CD4-positive, alpha-beta T cell treated with Interleukin-15 for 1 hour (primary cell): ENCODE results near the gene ODAPH.
"Not testable (repeated sequence)": the region's sequence is repeated elsewhere in the genome, so short reads cannot be mapped to it uniquely, and the experiment has no call there.

ENCODE experiments used
- DNase-seq: peaks from one replicate; pipeline ENCODE4 v3.0.0-alpha.2; 2020

Gene ODAPH, protein sequence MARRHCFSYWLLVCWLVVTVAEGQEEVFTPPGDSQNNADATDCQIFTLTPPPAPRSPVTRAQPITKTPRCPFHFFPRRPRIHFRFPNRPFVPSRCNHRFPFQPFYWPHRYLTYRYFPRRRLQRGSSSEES

GRCh38 chr4:75555294-75556164, at the start of gene ODAPH:
TSS of gene ODAPH (plus strand) at chr4:75556066. CDS start at chr4:75556083, 17 bp downstream.
- no peak for DNase-seq

- DNase-seq, result not testable (repeated sequence)
Observed at GRCh38 chr4:75509592-75509991, 46.3 kb upstream of the ODAPH start.

DNA sequence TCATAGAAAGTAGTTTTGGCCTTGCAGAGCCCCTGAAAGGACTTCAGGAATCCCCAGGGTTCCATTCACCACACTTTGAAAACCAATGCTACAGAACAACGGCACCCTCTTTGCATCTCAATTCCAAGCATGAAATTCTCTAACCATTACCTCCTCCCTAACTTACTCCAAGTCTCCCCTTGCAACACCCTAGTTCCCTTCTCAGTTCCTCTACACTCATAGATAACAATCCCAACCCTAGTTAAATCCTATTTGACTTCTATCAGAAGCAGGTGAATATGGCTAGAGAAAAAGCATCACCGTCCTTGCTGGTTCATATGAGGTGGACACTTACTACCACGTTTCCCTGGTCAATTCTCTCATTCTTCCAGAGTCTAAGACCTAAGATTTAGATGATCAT, 44.0 kb upstream of the ODAPH start:
- no peak for DNase-seq

DNA sequence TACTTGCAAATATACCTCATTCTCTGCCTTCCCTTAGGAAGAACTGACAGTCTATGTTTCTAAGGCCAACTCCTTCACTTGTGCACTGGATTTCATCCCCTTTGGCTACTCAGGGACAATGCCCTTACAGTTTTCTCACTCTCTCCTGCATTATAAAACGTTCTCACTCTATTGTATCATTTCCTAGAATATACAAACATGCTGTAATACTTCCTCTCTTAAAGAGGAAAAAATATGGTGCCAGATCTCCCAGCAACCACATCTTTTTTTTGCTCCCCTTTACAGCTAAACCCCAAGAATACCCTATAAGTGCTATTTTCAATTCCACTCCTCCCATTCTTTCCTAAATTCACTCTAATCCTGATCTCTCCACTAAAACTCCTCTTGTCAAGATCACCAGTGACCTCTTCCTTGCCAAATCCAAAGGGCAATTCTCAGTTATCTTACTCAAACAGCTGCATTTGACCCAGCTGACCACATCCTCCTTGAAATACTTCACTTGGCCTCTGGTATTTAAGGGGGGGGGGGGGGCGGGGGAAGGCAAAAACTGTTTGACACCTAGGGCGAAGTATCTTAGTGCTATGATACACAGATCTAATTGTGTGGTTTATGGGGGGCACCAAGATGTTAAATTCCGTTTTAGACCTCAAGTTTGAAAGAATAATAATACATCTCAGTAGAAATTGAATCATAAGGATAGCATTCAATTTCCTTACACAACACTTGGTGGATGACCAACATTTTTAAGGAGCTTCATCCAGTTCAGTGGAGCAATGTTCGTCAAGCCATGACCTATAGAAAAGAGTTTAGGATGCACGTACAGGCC, 43.3 kb upstream of the ODAPH start:
- no peak for DNase-seq

- DNase-seq, result no peak
Observed at GRCh38 chr4:75513526-75514130, 42.2 kb upstream of the ODAPH start.

DNA sequence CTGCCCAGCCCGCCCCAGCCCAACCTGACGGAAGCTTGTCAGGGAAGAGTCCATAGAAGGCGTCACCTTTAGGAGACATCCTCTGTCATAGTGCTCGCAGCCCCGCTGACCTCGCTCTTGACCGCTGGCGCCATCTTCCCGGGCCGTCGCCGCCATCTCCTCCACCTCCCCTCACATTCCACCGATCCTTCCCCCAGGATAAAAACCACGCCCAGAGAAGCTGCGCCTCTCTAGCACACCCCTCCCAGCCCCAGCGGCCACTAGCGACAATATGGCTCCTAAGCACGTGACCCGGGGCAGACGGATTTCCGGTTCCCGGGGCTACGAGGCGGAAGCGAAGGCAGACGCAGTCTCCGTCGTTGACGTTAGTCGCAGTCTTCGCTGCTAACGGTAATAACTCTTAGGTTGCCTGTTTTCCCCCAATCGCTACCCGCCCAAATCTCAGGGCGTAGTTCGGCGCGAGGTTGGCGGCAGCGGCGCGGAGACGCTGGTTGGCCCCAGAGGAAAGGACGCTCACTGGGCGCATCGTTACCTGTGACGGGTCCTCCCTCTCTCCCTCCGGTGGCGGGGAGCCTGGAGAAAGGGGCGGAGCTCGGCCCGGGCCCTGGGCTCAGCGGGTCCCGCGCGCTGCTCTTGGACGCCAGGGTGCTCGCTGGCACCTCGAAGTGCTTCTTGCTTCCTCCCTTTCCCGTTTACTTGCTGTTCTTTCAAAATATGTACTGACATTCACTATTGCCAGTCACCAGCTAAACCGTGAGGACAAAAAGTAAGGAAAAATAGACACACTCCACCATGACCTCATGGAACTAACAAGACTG, 41.5 kb upstream of the ODAPH start, which contains the start of the genes RCHY1 and THAP6:
TSS of gene RCHY1 (minus strand) at position 273 of the 818 bp plus-strand sequence. CDS start at position 156, 117 bp downstream.
TSS of gene THAP6 (plus strand) at position 343 of the 818 bp plus-strand sequence. CDS start 980 bp downstream, outside the sequence.
- DNase-seq, result peak; percentile 90

GRCh38 chr4:75514949-75515612, 40.8 kb upstream of the ODAPH start:
- no peak for DNase-seq

- no peak for DNase-seq
Observed at GRCh38 chr4:75516144-75516543, 39.7 kb upstream of the ODAPH start.

DNA sequence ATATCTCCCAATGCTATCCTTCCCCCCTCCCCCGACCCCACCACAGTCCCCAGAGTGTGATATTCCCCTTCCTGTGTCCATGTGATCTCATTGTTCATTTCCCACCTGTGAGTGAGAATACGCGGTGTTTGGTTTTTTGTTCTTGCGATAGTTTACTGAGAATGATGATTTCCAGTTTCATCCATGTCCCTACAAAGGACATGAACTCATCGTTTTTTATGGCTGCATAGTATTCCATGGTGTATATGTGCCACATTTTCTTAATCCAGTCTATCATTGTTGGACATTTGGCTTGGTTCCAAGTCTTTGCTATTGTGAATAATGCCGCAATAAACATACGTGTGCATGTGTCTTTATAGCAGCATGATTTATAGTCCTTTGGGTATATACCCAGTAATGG, 36.4 kb upstream of the ODAPH start:
- DNase-seq, result not testable (repeated sequence)

- no peak for DNase-seq
Observed at GRCh38 chr4:75525086-75525485, 30.8 kb upstream of the ODAPH start.

DNA sequence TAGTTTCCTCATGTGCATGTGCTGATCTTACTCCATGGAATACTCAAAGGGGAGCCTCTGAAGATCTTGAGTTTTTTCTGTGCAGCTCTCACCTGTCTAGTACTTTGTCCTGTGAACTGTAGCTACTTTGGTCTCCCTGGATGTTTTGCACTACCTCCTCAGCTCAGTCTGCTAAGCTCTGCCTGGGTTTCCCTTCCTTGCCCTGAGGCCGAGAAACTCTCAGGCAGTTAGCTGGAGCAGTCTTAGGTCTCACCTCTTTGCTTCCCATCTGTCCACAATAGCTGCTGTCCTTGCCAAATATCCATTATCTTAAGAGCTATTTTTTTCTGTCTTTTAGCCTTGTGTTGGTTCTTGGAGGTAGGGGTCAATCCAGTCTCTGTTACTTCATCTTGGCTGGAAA, 30.0 kb upstream of the ODAPH start:
- no peak for DNase-seq

- DNase-seq, result no peak
Observed at GRCh38 chr4:75527482-75527881, 28.4 kb upstream of the ODAPH start.

- DNase-seq, result no peak
Observed at GRCh38 chr4:75530556-75531322, 25.1 kb upstream of the ODAPH start.

- not testable (repeated sequence) for DNase-seq
Observed at GRCh38 chr4:75531536-75532143, 24.2 kb upstream of the ODAPH start.

- not testable (repeated sequence) for DNase-seq
Observed at GRCh38 chr4:75533339-75533887, 22.5 kb upstream of the ODAPH start.

GRCh38 chr4:75533926-75534325, 21.9 kb upstream of the ODAPH start:
- DNase-seq, result not testable (repeated sequence)

GRCh38 chr4:75537308-75537707, 18.6 kb upstream of the ODAPH start:
- not testable (repeated sequence) for DNase-seq

- DNase-seq, result no peak
Observed at GRCh38 chr4:75542824-75543223, 13.0 kb upstream of the ODAPH start.

GRCh38 chr4:75544220-75544619, 11.6 kb upstream of the ODAPH start:
- not testable (repeated sequence) for DNase-seq

DNA sequence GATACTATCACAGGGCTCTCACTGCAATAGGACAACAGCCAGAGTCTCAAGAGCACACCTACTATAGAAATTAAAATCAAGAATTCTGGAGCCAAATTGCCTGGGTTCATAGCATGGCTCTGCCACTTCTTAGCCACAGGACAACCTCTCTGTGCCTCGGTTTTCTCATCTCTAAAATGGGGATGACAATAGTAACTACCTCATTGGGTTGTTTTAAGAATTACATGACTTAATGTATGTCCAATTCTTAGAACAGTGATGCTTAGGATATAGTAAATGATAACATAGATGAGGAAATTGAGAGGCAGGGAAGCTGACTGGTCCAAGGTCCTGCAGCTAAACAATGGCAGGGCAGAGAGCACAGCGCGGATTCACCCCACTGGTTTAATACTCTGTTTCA, 11.0 kb upstream of the ODAPH start:
- no peak for DNase-seq
